Inflammatory macrophage treated with lipopolysaccharide for 1 hour (primary cell): ENCODE data around the gene FAM107B.
A peak's percentile ranks its signal among the peaks of the same experiment; 100 is the strongest.

Source experiments
- DNase-seq, 2 donors: peaks; one replicate each; pipeline ENCODE4 v3.0.0-alpha.2; 2020 to 2022

The FAM107B gene

DNA sequence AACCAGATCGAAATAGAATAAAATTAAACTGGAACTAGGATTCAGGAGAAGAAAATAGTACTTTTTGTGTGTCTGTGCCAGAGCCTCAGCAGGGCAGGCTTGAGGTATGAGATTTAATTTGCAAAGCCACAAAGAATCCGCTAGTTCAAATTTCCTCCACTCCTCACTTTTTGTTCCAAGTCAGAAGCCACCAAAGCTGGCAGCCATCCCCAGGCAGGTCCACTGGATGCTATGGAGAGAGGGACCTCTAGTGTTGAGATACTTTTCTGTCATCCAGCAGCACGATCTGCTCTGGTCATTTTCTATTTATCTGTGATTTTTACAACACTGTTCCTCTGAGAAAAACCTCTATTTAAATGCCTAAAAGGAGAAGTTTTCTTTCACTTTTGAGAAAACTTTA, 296.1 kb downstream of the FAM107B start:
- DNase-seq: peak; percentile 6 to 10

DNA sequence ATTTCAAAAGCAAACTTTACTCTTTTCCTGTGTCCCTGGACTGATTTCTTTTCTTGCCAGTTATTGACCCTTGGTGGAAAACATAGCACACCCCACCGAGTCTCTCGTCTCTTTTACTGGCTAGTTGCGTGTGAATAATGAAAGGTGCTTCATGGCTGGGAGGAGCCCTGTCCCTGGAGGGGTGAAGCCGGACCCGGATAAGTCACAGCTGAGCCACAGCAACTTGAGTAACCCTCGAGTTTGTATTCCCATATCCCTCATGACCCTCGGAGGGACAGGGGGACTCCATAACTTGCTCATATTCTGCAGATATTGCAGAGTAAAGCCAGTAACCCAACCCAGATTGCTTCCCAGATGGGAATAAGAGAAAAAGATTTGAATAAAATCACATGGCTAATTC, 296.5 kb downstream of the FAM107B start:
- no peak for DNase-seq

DNA sequence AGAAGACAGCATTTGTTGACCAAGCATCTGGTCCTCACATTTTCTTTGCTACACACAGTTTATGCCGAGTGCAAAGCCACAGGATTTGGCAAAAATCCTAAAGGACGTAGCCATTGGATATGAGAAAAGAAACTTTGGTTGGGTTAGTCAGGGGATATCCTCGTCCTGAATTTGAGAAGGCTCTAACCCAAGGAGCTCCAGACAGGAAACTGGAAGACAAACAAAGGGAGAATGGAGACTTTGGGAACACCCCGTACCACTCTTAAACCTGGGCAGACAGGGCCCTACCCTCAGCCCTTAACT, 297.3 kb downstream of the FAM107B start:
- DNase-seq: no peak

DNA sequence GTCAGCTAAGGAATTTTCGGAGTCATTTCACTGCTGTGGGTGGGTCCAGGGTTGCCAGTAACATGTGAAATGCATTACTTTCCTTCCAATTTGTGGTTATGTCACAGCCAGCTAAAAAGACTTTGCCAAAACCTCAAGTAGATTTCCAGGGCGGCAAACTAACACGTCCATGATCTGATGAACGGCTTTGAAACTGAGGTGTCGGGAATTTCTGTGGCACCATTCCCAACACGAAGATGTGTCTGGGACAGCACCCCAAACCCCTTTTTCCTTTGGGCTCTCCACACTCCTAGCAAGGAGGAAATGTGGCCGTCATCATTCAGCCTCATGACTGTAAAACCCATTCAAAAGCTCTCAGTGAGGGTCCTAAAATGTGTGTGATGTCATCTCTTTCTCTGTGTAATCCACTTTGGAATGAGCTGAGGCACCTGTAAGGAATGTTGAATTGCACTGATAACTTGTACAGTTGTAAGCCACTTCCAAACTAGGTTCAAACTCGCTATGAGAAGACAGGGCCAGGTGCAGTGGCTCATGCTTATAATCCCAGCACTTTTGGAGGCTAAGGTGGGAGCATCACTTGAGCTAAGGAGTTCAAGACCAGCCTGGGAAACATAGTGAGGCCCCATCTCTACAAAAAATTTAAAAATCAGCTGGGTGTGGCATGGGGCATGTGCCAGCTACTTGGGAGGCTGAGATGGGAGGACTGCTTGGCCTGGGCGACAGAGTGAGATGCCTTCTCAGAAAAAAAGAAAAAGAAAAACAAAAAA, 297.9 kb downstream of the FAM107B start:
- no peak for DNase-seq

DNA sequence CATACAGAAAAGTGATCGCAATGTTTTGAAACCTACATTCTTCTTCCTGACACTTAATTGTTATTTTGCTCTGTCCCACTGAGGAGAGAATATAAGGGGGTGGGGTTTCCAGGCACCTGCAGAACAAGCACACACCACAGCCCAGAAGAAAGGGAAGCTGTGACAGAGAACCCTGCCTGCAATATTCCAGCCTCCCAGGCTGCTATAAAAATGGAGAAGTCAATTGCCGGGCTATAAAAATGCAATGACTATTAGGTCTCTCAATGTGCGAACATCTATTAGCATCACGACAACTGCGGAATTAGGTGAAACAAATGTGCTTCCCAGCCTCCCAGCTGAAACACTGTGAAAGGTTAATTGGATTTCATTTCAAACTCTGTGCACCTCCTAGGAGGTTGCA, 298.7 kb downstream of the FAM107B start:
- no peak for DNase-seq

DNA sequence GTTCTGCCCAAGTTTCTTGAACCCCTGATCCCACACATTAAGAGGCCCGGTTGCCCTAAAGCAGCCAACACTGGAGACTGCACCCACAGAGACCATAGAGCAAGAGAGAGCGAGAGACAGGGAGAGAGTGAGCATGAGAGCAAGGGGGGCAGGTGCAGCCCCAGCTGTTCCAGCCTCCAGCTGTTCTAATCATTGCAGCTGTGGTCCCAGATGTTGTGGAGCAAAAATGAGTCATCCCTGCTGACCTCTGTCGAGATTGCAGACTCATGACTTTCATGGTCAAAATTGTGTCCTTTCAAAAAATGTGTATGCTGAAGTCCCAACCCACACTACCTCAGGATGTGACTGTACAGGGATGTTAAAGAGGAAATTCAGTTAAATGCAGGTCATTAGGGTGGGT, 300.0 kb downstream of the FAM107B start:
- DNase-seq: no peak

DNA sequence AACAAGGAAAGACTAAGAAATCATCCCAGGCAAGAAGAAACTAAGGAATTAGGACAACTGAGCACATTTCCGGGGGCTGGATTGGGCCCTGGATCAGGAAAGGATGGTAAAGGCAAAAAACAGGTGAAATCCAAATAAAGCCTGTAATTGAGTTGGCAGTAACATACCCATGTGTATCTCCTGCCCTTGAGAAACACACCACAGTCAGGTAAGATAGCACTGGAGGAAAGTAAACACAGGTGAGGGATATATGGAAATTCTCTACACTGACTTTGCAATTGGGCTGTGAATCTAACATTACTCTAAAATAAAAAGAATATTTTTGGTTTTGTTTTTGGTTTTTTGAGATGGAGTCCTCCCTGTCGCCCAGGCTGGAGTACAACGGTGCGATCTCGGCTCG, 303.8 kb downstream of the FAM107B start:
- DNase-seq: no peak

DNA sequence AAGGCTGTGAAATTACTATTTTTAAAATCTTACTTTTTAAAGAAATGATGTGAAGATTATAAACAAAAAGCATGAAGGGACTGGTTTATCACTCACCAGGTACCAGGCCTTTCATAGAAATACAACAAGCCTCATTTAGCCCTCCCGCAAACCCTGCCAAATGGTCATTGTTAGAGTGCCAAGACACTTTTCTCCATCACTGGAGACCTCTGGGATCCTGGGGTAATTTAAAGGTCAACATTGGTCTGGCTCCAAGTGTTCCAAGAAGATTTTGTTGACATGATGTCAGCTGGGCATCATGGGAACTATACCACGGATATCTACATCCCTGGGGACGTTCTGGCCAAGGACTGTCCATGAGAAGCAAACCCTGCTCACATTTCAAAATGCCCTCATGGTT, 306.0 kb downstream of the FAM107B start:
- no peak for DNase-seq
